Esophagus squamous epithelium (tissue), 5 donors: ENCODE data around the gene KAT2B. TPM values are rescaled to one million over a fixed set of nuclear protein-coding genes. Genes with fewer than 3 reads are reported as not detected.

Experiments used
- DNase-seq: peaks from one replicate; lab custom pipeline; 2025; lab: John Stamatoyannopoulos, UW
- H3K27ac ChIP-seq, 4 donors: fragments of 200-600 bp; sonication (generic); one replicate each; pipeline ENCODE4 v1.5.1; 2016 to 2019; ENCODE audit warnings: mild to moderate bottlenecking in 1 of 4
- H3K27me3 ChIP-seq, 4 donors: fragments of 200-600 bp; sonication (generic); 1 replicate in 3 of 4; 2 replicates in 1 of 4; pipeline versions ENCODE4 v1.5.1 to v1.6.0; 2017 to 2021; ENCODE audit warnings: antibody characterized with exemption in 1 of 4
- H3K36me3 ChIP-seq, 3 donors: fragments of 200-600 bp; sonication (generic); one replicate each; pipeline ENCODE4 v1.5.1; 2016 to 2019
- H3K4me1 ChIP-seq, 3 donors: fragments of 200-600 bp; sonication (generic); one replicate each; pipeline ENCODE4 v1.5.1; 2017 to 2019
- H3K4me3 ChIP-seq, 4 donors: fragments of 200-600 bp; sonication (generic); 1 replicate in 3 of 4; 2 replicates in 1 of 4; pipeline ENCODE4 v1.5.1; 2016 to 2019; ENCODE audit warnings: mild to moderate bottlenecking in 2 of 4, moderate library complexity in 1 of 4
- H3K9me3 ChIP-seq, 3 donors: fragments of 200-600 bp; sonication (generic); one replicate each; pipeline ENCODE4 v1.5.1; 2016 to 2019
- POLR2A ChIP-seq, 4 donors: fragments of 450-650 bp; IDR thresholded peaks; one replicate each; pipeline ENCODE4 v1.6.1; 2017; ENCODE audit warnings: antibody characterized with exemption in 4 of 4, mild to moderate bottlenecking in 4 of 4, moderate library complexity in 3 of 4
- WGBS, 2 donors: methylation state at CpG; one replicate each; pipeline ENCODE4 v1.1.5; 2018; 5-methylcytosine and 5-hydroxymethylcytosine counted together
- intact Hi-C: fragments of 100-400 bp; cut with DNase I; formaldehyde crosslinking; loops from one replicate; pipeline ENCODE4 v1.15.0; 2022
- total RNA-seq, 4 donors: library from RNA; depleted of rRNA; stranded (reverse); fragments of >200 nt; gene quantifications; one replicate each; pipeline ENCODE4 v1.1.0, GENCODE V29; 2016
- TF ChIP-seq, protein P1 (sequence below), 6 experiments: fragments of 450-650 bp in 4 of 6; fragments of 200-600 bp in 2 of 6; sonication (generic) in 2 of 6; IDR thresholded peaks; one replicate each; pipeline ENCODE4 v1.5.1; 2016 to 2019; ENCODE audit warnings: antibody characterized with exemption in 6 of 6, mild to moderate bottlenecking in 4 of 6, moderate library complexity in 4 of 6
- donor health status: DM: yes; HTN: yes; CAD: no.

Gene KAT2B
- total RNA-seq, 4 donors from 2014 or later = 20.0 to 27.1 (median 23.8) TPM

DNA sequence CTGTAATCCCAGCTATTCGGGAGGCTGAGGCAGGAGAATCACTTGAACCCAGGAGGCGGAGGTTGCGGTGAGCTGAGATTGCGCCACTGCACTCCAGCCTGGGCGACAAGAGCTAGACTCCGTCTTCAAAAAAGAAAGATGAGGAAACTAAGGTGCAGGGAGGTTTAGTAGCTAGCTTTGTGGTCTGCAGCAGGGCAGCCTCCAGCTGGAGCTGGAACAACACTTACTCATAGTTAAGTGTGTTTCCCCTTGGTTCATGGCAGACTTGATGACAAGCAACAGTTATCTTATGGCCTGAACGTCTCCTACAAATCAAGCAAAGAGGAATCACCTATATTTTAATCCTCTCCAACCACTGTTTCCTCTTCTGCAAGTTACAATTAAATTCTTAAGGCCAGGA is 12.6 kb downstream of the KAT2B start:
- Histone ChIP-seq H3K4me1 (peaks cover 50 to 95% (median 54%) of the 10 kb centered on the region in 3 donors), H3K4me3 (no peak overlapping the region), H3K9me3 (no peaks in the 10 kb centered on the region), H3K27me3 (no peaks in the 10 kb centered on the region), H3K27ac (no peak overlapping the region), H3K36me3 (no peaks in the 10 kb centered on the region)
- no peak for TF ChIP-seq POLR2A (IDR thresholded peaks at IDR 0.05)
- TF ChIP-seq, protein P1, sequence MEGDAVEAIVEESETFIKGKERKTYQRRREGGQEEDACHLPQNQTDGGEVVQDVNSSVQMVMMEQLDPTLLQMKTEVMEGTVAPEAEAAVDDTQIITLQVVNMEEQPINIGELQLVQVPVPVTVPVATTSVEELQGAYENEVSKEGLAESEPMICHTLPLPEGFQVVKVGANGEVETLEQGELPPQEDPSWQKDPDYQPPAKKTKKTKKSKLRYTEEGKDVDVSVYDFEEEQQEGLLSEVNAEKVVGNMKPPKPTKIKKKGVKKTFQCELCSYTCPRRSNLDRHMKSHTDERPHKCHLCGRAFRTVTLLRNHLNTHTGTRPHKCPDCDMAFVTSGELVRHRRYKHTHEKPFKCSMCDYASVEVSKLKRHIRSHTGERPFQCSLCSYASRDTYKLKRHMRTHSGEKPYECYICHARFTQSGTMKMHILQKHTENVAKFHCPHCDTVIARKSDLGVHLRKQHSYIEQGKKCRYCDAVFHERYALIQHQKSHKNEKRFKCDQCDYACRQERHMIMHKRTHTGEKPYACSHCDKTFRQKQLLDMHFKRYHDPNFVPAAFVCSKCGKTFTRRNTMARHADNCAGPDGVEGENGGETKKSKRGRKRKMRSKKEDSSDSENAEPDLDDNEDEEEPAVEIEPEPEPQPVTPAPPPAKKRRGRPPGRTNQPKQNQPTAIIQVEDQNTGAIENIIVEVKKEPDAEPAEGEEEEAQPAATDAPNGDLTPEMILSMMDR (IDR thresholded peaks at IDR 0.05) = no peak
- intact Hi-C loops = no loop called here
- 80 to 91% methylated on average over 7 of the region's 7 CpGs for WGBS, 2 donors
- no peak for DNase-seq

DNA sequence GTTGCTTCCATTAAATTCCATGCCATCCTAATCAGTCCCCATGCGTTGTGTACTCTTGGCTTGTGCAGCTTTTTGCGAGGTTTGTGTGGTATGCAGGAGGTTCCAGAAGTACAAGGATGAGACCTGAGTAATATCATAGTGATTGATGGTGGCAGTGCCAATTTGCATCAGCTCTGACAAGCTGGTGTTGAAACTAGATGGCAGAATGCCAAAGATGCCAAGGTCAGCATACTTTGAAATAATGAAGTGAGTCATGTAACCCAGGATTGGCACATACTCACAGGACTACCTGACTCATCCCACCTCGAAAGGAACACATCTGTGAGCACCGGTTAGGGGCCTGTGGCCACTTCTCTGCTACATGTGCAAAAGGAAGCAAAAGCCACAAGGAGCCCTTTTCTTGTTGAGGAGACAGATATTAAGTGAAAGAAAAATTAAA is 14.3 kb downstream of the KAT2B start:
- no peaks in the 10 kb centered on the region for H3K9me3 ChIP-seq
- no peak for TF ChIP-seq POLR2A (IDR thresholded peaks at IDR 0.05)
- TF ChIP-seq, protein P1 (IDR thresholded peaks at IDR 0.05) = no peak
- peak overlapping the region; percentile 78 to 91 (median 84) for H3K27ac ChIP-seq
- peaks cover 48 to 90% (median 48%) of the 10 kb centered on the region in 3 donors for H3K4me1 ChIP-seq
- intact Hi-C loops = no loop called here
- peak; percentile 2 for DNase-seq
- 14% methylated on average over 3 to 4 of the region's 4 CpGs for WGBS, 2 donors
- no peaks in the 10 kb centered on the region for H3K27me3 ChIP-seq
- no peaks in the 10 kb centered on the region for H3K36me3 ChIP-seq
- H3K4me3 ChIP-seq = no peak overlapping the region

DNA sequence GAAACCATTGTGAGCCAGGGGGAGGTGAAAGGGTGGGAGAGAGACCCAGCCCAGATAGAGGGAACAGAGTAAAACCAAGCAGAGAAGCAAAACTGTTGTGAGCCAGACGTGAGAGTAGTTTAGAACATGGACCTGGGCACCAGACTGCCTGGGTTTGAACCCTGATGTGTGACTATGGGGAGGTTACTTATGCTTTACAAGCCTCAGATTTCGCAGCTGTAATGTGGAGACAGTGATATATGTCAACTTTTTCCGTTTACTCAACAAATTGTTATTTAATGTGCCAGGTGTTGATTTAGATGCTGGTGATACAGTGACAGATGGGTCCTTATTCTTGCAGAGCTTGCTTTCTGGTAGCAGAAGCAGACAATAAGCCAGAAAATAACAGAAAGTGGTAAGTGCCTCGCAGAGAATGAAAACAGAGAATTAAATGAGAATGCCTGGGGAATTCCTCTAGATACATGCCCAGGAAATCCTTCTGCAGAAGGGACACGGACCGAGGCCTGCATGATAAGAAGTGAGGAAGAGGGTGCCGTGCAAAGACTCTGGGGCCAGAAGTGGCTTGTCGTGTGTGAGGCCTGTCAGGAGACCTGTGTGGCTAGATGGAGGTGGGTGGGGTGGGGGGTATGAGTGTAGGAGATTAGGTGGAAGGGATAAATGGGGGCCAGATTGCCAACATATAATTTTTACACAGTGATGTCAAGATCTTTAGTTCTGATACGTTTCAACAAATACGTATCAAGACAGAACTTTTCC is 15.0 kb downstream of the KAT2B start:
- intact Hi-C loops = no loop called here
- Histone ChIP-seq H3K27me3 (no peaks in the 10 kb centered on the region), H3K36me3 (no peaks in the 10 kb centered on the region)

DNA sequence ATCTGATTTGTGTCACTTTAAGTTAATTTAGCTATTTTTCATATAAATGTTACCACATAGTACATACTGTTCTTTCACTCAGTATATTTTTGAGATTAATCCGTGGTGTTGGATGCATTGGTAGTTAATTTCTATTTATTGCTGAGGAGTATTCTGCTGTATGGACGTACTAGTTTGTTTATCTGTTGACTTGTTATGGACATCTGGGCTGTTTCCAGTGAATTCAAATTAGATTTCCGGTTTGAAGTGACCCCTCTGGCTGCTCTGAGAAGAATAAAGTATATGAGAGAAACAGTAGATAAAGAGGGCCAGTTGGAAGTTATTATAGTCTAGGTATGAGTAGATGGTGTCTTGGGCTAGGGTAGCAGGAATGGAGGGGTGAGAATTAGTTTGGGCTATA is 15.6 kb downstream of the KAT2B start:
- intact Hi-C loops = no loop called here
- H3K4me1 ChIP-seq = peaks cover 37 to 85% (median 47%) of the 10 kb centered on the region in 3 donors
- no peak for DNase-seq
- no peaks in the 10 kb centered on the region for H3K36me3 ChIP-seq
- peak overlapping the region; percentile 78 to 91 (median 84) for H3K27ac ChIP-seq
- H3K27me3 ChIP-seq = no peaks in the 10 kb centered on the region
- 69 to 73% methylated on average over 3 of the region's 3 CpGs for WGBS, 2 donors
- TF ChIP-seq POLR2A (IDR thresholded peaks at IDR 0.05) = no peak
- TF ChIP-seq, protein P1 (IDR thresholded peaks at IDR 0.05) = no peak
- H3K4me3 ChIP-seq = no peak overlapping the region
- H3K9me3 ChIP-seq = no peaks in the 10 kb centered on the region

More for the DNA sequence above, 15.0 kb downstream of the KAT2B start:
- no peak for DNase-seq
- peak overlapping the region in 1 of 4 donors; percentile 7 for H3K4me3 ChIP-seq
- H3K27ac ChIP-seq = peak overlapping the region; percentile 78 to 91 (median 84)
- H3K9me3 ChIP-seq = no peaks in the 10 kb centered on the region
- peaks cover 42 to 85% (median 48%) of the 10 kb centered on the region in 3 donors for H3K4me1 ChIP-seq
- 37 to 44% methylated on average over 10 of the region's 10 CpGs for WGBS, 2 donors
- TF ChIP-seq, protein P1 (IDR thresholded peaks at IDR 0.05) = no peak
- no peak for TF ChIP-seq POLR2A (IDR thresholded peaks at IDR 0.05)
